CD4-positive, alpha-beta T cell treated with Interleukin-10 for 1 hour (primary cell): ENCODE results near the gene ADGRB2.
"Not testable (repeated sequence)": the region's sequence is repeated elsewhere in the genome, so short reads cannot be mapped to it uniquely, and the experiment has no call there.

Experiments used
- DNase-seq: peaks from one replicate; pipeline ENCODE4 v3.0.0-alpha.2; 2020

ADGRB2 gene

DNA sequence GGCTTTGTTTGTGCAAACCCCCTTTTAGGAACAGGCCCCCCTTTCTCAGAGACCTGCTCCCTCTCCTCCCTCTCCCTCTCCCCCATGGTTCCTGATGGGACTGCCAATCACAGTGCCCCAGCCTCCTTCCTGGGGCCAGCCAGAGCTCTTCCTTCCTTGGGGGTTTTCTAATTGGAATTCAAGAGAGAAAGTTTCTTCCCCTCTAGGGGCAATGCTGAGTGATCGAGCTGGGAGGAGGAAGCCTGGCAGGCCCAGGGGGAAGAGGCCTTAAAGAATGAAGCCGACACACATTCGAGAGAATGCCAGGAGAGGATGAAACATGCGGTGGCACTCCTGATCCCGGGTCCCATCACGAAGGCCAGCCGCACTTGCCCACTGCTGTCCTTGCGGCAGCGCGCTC is 39.0 kb downstream of the ADGRB2 start:
- no peak for DNase-seq

DNA sequence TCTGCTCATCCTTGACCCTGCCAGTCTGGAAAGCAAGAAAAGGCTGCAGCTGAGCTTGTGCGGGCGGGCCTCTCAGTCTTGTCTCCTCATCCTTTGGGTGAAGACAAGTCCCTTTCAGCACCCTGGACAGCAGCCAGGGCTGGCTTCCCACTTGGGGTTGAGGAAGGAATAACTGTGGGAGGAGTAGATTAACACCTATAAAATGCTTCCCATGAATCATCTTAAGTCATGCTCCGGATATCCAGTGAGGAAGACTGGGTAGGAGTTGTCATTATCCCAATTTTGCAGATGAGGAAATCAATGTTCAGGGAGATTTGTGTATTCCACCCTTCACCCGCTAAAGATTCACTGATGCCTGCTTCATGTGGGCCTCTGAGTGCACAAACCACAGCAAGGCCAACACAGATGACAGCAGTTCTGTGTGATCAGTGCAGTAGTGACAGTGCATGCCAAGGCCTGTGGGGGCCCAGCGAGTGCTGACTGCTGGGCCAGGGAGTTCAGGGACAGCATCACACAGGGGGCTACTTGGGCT is 40.2 kb downstream of the ADGRB2 start:
- peak; percentile 38 for DNase-seq

DNA sequence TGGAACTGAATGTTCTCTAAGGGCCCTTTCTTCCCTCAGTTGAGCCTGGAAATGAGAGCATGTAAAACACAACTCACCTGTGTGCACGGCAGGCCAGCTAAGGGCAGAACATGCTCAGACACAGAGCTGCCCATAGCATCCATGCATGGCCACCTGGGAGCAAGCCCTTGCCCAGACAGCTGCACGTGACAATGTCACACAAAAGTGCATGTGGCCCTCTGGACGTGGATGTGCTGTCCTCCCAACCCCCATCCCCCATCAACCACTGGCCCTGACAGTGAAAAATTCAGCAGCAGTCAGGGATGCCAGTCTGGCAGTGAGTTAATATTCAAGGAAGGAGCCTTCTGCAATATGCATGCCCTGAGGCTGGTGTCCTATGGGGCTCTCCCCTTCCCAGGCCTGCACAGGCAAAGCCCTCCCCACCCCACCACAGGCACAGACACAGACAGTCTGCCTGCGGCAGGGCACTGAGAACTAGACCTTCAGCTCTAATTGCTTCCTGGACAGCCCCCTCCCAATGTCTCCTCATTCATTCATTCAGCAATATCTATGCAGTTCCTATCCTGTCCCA is 45.7 kb downstream of the ADGRB2 start:
- no peak for DNase-seq

DNA sequence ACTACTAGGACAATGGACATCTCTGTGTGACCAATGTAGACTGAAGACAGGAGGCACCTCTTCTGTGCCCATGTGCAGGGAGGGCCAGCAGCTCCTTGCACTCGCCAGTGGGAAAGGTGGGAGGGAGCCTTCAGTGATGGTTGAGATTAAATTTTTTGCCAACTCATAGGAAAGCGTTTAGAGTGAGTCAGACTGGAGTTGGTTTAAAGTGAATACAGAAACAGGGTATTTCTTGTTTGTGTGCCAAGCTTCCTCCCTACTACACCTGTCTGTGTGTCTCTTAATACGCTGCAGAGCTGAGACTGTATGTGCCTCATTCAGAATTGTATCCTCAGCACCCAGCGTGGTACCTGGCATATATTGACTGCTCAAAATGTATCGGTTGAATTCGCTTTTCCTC is 46.8 kb downstream of the ADGRB2 start:
- no peak for DNase-seq

DNA sequence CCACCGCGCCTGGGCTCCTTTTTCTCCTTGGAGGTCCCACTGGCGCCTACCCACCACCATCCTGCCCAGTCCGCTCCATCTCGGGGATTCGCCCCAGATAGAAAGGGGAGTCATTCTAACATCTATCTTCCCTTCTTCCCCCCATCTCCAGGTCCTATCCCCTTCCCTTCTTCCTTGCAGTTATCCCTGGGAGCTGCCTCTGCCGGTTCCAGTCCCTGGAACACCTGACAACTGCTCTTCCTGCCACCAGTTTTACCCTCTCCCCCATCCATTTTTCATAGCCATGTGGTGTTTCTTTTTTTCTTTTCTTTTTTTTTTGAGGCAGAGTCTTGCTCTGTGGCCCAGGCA is 48.3 kb downstream of the ADGRB2 start:
- DNase-seq, result no peak

DNA sequence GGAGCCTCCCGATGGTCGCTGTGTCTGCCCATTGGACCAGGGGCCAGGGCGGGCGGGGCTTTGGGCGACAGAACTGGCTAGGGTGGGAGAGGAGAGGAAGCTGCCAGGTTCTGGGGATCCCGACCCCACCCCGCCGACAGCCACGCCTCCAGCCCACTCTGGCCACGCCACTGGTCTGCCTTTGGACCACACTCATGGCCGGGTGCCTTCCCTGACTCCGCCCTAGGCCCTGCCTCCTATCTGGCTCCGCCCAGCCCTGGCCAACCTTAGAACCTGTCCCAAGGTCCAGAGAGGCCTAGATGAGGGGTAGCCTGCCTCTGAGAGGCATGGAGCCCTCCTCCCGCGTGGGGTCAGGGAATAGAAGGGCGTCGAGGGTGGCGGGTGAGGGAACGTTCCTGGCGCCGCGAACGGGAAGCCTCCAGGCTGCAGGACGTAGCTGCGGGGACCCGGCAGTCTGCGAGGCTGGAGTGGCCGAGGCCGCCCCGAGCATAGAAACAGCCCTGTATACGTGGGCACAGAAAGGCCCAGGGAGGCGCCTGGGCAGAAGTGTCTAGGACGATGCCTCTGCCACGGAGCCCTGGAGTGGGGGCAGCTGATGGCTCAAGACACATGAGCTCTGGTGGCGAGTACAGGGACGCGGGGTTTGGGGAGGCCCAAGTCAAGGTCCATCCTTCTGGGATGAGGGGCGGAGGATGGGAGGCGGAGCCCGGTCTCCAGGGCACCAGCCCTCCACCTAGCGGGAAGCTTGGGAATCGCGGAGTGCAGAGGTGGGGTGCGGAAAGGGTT is 48.9 kb downstream of the ADGRB2 start:
- peak; percentile 24 for DNase-seq

DNA sequence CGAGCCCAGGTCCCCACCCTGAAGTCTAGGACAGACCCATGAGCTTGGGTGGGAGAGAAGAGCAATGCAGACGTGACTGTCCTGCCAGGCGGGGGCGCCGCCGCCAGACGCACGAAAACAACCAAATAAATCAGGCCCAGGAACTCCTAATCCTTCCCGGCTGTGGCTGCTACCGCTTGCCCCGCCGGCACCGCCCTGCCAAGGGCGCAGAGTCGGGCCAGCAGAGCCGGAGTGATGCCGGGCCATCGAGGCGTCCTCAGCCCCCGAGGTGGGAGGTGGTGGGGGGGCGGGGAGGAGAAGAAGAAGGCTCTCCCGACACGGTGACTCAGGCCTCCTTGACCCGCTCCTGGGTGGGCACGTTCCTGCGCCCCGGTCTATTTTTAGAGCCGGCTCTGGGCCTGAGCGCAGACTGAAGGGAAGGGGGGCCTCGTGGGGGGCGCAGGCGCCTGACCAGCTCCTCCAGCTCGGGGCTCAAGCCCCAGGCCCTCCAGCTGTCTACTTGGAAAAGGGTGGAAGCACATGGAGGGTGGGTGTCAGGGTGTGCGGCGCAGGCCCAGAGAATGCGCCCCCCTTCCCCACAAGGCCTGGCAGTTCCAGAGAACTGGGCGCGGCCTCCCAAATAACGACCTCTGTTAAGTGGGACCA is 49.6 kb downstream of the ADGRB2 start:
- peak; percentile 40 for DNase-seq

DNA sequence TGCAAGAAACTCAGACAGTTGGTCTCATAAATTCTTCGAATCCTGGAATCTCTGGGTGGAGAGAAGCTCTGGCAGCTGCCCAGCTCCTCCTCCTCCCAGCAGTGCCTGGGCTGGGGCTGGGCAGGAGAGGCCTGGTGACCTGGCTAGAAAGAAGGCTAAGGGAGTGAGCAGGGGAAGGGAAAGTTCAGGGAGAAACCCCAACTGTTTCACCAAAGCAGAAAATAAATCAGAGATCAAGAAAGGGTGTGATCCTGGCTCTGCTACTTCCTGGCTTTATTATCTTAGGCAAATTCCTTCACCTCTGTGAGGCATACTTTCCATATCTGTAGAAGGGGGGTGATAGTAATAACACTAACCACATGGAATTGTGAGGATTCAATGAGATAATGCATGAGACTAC is 51.5 kb downstream of the ADGRB2 start:
- DNase-seq, result no peak

DNA sequence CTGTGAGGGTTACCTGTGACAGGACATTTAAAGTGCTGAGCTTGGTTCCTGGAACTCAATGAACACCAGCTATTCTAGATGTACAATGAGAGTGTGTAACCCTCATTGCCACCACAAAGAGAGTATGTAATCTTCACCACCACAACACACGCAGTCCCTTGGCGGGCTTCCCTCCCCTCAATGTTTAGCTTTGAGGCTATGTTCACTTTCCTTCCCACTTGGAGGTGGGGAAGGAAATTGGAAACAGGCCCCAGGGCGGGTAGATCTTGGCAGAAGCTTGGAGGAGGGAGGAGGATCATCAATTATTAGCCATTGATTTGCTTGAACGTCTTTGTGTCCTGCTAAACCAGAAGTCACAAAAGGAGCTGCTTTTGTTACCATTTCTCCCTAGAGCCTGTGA is 52.1 kb downstream of the ADGRB2 start:
- DNase-seq, result no peak

DNA sequence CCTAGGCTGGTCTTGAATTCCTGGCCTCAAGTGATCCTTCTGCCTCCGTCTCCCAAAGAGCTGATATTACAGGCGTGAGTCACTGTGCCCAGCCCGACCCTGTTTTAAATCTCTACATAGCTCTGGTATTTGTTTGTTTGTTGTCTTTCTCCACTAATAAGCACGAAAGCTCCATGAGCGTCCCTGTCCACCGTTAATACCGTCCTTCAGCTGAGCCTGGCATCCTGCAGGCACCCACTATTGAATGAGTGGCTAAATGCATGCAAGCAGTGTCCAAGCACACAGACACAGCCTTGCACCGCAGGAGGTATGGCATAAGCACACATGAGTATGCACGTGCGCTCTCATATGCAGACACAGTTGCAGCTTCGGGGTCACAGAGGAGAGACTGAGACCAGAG is 55.8 kb downstream of the ADGRB2 start:
- no peak for DNase-seq

DNA sequence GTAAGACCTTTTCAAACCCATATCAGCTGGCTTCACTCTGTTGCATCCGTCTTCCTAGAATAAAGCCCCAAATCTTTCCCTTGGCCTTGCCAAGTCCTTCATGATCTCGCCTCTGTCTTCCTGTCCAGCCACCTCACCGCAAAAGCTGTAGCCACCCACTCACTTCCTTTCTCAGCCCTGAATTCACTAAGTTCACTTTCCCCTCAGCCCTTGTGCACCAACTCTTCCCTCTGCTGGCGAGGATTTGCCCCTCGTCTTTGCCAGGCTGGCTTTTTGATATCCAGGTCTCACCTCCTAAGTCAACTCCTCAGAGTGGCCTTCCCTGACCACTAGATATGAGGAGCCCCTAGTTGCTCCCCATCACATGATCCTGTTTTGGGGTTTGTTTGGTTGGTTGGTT is 56.4 kb downstream of the ADGRB2 start:
- DNase-seq, result no peak

DNA sequence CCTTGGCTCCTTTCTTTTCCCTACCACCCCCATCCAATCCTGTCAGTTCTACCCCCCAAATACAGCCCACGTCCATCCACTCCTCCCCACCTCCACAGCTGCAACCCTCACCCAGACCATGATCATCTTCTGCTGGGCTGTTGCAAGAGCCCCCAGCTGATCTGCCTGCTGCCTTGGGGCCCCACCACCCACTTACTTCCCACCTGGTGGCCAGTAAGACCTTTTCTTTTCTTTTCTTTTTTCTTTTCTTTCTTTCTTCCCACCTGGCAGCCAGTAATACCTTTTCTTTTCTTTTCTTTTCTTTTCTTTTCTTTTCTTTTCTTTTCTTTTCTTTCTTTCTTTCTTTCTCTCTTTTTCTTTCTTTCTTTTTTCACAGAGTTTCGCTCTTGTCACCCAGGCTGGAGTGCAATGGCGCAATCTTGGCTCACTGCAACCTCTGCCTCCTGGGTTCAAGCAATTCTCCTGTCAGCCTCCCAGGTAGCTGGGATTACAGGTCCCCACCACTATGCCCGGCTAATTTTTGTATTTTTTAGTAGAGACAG is 57.0 kb downstream of the ADGRB2 start:
- not testable (repeated sequence) for DNase-seq

DNA sequence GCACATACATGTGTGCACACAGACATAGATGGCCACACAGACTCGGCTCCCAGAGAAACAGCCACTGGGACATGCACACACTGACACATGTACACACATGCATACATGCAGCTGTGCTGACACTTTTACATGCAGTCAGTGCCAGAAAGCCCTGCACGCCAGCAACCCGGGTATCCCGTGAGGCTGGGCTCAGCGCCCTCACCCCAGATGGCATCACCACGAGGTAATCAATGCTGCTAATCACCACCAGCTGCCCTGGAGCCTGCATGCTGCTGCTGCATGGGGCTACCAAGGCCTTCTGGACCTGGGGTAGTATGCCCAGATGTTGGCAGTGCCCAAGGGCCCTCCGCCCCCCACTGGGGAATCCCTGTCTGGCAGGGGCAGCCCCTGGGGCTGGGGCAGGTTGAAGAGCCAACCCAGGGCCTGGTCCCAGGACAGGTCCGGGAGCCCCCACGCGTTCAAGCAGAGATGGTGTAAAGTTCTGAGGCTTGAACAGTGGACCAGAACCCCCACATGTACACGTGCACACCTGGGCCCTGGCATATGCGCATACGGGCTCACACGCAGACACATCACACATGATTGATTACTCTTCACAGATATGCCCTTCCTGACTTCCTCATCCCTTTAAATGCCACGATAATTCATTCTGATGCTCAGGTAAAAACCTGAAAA is 57.6 kb downstream of the ADGRB2 start:
- no peak for DNase-seq

DNA sequence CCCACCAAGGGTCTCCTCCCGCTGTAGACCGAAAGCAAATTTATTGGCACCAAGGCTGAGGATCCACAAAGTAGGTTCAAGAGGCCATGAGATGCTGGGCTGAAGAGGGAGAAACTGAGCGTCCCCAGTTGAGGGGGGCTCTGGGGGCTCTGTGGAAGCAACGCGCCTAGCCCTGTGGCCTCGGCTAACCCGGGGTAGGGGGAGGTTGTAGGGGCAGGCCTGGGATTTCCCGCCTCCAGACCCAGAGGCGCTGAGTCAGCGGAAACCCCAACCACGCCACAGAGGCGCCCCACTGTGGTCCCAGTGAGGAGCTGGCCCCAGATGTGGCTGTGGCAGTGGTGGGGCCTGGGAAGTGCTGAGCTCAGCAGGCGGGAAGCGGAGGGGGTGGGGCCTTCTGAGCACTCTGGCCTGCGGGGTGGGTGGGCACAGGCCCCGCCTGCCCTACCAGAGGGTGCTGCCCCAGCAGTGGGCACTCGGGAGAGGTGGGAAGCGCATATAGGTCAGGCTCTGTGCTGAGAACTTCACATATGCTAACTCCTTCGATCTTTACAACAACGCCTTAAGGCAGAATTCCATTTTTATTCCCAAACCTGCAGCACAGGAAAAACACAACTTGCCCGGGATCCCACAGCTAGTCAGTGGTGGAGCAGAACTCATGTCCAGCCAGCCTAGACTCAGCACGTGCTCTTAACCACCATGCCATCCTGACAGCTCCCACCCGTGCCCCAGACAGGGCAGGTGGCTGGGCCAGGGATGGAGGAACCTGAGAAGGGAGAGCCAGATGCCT is 58.9 kb downstream of the ADGRB2 start:
- peak; percentile 69 for DNase-seq

DNA sequence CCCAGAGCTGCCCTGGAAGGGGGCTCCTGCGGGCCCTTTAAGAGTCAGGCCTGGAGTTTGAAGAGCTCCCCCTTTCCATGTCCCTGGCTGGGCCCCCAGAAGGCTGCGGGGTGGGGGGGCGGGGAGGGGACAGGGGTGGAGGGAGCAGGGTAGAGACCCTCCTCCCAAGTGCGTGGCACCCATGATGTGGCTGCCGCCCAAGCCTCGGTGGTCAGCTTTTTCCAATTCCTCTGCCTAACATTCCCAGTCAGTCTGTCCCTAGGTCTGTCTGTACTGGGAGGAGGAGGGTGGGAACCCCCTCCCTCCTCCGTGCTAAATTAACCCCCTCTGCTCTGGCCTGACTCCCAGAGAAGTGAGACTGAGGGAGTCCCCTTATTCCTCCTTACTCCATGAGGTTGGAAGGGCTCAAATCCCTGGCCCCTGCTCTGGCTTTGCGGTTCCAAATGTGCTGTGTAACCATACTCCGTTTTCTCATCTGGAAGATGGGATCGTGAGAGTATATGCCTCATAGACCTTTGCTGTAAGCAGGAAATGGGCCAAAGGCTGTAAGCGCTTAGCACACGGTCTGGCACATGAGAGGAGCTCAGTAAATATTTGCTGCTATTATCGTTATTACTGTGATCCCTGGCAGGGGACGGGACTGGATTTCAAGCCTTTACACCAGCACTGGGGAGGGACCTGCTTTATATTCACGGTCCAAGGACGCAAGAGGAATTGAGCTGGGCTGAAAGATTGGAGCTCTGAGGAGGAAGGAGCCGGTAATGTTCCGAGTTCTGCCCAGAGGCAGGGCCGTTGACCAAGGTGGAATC is 59.7 kb downstream of the ADGRB2 start:
- no peak for DNase-seq

DNA sequence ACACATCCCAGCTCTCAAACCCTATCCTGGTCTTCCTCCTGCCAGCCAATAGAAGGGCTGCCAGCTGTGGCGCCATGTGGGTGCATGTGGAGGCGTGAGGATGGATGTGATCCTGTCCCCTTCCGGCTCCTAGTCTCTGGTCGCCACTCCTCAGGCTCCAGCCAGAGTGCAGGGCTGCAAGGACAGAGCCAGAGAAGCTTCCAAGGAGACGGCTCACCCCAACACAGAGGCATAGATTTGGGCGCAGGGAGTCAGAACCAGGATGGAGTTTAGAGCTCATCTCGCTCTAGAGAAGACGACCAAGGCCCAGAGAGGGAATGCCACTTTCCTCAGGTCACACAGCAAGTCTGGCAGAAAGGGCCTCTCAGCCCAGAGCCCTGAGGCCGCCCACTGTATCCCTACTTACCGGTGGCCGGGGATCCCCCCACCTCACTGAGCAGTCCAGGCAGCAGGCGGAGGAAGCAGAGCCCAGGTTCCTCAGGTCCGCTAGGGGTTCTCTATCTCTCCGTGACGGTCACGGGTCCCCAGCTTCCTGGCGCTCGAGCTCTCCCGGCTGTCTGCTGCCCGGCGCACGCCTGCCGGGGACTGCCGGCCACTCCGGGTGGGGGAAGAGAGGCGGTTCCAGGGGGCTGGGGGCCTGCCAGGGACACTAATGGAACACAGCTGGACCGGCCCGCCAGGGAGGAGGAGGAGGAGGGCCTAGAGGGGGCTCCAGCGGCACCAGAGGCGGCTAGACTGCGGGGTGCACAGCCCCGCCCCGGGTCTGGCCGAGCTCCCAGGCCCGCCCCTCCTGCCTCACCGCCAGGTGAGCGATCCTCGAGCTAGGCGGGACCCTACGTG is 60.5 kb downstream of the ADGRB2 start, which contains the start of gene COL16A1:
Gene COL16A1 (minus strand): TSS at position 587 of the 840 bp plus-strand sequence. CDS start 1,824 bp downstream, outside the sequence.
- no peak for DNase-seq

DNA sequence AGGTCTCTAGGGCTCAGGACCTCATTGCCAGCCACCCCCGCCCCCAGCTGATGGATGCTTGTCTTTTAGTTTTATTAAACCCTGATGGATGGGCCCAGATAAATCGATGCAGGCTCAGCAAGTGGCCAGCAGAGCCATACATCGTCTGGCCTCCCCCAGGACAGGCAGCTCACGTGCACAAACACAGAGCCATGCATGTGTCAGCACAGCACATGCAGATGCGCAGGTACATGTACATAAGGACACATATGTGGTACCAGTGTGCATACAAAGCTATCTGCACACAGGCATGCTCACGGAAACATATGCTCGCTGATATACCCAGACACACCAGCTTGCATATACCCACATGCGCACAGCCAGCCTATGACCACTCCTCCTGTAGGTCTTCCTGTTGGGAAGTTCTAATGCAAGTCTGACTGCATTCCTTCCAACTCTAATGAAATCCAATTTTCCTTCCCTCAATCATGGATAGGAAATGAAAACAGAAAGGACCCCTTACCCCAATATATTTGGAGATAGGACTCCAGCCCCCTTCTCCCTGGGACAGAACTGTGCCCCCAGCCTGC is 61.2 kb downstream of the ADGRB2 start:
- no peak for DNase-seq

DNA sequence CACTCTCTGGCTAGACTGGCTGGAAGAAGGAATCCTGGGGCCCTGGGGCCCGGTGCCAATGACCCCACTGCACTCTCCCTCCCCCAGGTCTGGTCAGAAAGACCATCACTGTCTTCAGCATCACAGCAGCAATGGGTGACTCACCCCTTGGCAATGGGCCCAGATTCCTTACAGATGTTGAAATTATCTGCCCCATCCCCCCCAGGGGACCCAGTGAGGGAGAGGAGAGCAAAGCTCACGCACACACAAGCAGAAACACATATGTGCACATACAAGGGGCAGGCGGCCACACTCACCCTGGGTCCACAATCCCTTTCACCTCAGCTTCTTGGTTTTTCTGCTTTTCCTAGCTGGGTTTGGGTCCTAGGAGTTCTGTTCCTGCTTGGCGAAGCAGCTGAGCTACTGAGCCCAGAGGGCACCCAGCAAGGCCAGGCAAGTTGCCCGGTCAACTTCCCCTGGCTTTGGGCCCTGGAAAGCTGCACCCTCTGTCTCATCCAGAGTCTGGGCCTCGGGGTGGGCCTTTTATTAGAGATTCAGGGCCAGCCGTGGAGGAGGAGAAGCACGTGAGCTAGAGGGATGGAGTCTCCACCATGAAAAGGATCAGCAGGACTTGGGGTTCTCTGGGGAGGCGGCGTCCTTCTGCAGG is 62.9 kb downstream of the ADGRB2 start:
- no peak for DNase-seq

DNA sequence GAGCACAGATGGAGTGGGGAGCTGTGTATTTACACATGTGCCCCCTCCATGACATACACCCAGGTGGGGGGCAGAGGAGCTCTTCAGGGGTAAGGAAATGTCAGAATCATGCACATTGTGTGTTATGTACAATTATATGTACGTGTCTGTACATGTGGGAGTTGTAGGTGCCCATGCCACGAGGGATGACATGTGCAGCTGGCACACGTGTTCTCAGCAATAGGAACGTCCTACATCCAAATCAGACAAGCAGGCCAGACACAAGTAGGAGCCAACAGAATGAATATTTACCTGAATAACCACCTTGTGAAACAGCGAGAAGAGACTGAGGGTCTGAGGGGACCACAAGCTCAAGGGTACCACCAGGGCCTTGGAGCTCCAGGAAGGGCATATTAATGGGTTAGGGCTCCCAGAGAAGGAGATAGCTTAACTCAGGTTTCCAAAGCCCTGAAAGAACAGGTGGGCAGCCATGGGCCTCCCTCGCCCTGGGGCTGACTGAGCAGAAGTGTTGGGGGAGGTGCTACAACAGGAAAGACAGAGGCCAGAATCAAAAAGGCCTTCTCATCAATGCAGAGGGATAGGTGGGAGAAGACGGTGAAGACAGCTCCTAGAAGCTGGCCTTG is 63.6 kb downstream of the ADGRB2 start:
- no peak for DNase-seq
